Thyroid gland (tissue), 4 donors: Measurements from ENCODE around the gene DYNC1LI2.

Experiments
- POLR2A ChIP-seq, 2 donors: fragments of 450-650 bp; IDR thresholded peaks; one replicate each; pipeline ENCODE4 v1.6.1; 2017; ENCODE audit warnings: antibody characterized with exemption in 2 of 2, mild to moderate bottlenecking in 2 of 2, moderate library complexity in 1 of 2
- TF ChIP-seq, protein P1 (sequence below), 6 experiments: fragments of 200-600 bp in 3 of 6; fragments of 450-650 bp in 3 of 6; sonication (generic) in 3 of 6; IDR thresholded peaks; one replicate each; pipeline ENCODE4 v1.5.1; 2016 to 2019; ENCODE audit warnings: antibody characterized with exemption in 6 of 6, mild to moderate bottlenecking in 2 of 6, inconsistent platforms in 1 of 6, moderate library complexity in 1 of 6

DNA sequence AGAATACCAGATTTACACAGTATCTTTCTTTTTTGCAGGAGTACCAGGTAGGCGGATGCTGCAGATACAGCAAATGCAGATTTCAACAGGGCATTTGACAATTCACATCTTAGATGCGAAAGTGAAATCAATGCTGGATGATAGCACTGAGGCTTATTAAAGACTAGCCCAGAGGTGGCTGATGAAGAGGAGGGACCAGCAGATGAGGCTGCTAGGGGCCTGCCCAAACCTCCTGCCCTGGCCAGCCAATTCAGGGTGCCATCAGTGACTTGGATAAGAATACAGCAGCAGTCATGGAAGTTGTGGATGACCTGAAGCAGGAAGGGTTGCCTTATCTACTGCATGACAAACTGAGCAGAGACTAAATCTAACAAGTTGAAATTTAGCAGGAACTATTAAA lies 1.5 kb upstream of the DYNC1LI2 start:
- no peak for TF ChIP-seq POLR2A (IDR thresholded peaks at IDR 0.05)
- TF ChIP-seq, protein P1, sequence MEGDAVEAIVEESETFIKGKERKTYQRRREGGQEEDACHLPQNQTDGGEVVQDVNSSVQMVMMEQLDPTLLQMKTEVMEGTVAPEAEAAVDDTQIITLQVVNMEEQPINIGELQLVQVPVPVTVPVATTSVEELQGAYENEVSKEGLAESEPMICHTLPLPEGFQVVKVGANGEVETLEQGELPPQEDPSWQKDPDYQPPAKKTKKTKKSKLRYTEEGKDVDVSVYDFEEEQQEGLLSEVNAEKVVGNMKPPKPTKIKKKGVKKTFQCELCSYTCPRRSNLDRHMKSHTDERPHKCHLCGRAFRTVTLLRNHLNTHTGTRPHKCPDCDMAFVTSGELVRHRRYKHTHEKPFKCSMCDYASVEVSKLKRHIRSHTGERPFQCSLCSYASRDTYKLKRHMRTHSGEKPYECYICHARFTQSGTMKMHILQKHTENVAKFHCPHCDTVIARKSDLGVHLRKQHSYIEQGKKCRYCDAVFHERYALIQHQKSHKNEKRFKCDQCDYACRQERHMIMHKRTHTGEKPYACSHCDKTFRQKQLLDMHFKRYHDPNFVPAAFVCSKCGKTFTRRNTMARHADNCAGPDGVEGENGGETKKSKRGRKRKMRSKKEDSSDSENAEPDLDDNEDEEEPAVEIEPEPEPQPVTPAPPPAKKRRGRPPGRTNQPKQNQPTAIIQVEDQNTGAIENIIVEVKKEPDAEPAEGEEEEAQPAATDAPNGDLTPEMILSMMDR (IDR thresholded peaks at IDR 0.05) = no peak
